Colon (tissue), 2 donors: ENCODE data around the gene UVRAG.

ENCODE experiments used
- FAIRE-seq: peaks from 2 replicates; lab custom pipeline; 2012; peaks lifted over from hg19 to GRCh38; lab: Jason Lieb, UNC
- donor health status: control.
- donor health status: control.

UVRAG gene

DNA sequence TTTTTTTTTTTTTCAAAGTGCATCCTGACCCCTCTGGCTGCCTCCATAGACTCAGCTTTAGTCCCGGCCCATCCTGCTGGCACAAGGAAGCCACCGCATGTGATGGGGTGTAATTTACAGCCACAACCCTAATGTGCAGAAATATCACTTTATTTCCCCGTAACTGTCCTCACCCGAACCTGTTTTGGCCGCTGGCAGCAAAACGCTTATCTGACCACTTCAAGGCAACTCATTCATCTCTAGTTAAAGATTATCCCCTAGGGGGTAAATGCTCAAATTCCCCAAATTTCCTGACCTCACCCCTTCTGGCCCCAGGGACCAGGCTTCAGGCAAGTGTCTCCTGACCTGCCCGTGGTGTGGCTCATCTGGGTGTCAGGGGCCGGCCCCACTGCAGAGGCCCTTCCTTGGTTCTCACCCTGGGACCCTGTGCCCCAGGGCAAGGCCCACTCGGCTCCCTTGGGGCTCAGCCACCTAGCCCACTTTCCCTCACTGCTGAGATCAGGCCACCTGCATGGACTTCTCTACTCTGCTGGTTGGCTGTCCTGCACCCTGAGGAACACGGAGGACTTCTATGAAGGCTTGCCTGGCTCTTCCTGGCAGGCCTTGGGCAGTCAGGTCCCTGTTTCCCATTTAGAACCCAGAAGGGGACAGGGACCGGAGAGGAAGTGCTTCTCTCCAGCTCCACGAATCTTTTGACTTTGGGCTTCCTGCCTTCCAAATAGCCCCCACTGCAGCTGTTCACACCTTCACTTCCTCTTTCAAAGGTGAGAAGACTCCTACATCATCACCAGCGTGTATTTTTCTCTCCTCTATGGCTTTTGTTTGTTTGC lies 337.9 kb downstream of the UVRAG start:
- FAIRE-seq = no peak

DNA sequence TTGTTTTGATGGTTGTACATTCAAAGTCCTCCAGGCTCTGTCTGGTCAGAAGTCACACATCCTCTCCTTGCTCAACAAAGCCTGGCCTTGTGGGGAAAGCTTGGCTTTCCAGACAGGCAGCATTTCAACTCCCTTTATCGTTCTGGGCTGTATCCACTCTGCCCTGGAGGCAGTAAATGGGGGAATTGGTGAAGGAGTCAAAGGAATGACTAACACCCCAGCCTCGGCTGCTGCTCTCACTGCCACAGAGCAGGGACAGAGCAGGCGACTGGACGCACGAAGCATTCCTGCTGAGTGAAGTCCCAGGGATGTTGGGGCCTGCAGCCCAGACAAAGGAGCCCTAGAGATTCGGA lies 338.5 kb downstream of the UVRAG start:
- FAIRE-seq = no peak

DNA sequence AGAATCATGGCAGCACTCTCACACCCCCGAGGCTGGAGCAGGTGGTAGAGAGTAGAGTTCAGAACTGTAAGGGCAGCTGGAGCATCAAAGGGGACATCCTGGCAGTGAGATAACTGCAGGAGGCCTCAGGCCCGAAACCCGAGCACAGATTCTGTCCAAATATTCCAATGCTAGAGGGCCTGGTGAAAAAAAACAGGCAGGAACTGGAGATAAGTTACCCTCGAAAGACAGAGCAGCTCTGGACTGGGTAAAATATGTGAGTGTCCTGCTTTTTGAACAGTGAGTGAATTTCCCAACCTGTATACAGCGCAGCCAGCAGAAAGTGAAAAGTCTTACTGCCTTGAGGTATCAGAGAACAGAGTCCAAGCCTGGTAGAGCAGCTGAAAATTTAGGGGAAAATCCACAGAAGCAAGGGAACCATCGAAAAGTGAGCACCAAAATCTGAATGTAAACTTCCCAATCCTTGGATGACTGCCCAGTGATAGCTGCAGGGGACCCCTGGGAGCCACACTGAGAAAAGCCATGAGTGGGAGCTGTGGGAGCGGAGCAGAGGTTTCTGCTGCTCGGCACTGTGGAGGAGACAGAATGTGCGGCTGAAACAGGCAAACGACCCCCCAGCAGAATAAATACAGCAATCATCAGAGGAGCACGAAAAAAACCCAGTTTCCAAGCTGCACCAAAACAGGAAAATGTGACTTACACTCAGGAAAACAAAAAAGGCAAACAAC lies 340.7 kb downstream of the UVRAG start:
- no peak for FAIRE-seq

DNA sequence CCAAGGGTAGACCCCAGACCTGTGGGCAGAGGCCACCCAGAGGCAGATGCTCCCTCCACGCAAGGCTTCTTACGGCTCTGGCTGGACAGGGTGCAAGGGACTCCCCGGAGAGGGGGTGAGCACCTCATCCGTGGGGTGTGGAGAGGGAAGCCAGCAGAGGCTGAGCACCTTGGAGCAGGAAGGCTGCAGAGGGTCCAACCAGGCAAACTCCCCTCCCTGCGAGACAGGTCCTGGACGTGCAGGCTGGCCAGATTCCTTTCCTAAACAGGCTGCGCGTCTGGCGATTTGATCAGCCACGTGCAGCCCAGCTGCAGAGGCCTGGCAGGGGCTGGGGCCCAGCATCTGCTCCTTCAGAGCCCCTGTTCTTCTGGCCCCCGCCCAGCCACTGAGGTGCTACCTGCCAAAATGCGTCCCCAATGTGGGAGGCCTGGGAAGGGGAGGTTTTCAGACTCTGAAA lies 342.0 kb downstream of the UVRAG start:
- no peak for FAIRE-seq

DNA sequence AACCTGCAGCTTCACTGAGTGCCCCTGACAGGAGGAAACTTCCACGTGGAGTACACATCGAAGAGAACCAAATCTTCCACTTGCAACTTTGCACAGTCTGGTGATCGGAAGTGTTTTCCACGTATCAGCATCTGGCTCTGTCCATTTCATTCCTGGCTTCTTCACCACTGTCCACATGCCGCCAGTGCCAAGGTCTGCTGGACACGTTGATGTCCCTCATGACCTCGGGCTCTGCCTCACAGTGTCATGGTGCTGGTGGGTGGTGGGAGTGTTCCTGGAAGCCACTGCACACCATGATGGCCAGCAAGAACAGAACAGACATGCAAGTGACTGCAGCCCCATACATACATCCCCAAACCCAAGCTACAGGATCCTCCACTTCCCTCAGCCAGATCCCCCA lies 342.9 kb downstream of the UVRAG start:
- no peak for FAIRE-seq

DNA sequence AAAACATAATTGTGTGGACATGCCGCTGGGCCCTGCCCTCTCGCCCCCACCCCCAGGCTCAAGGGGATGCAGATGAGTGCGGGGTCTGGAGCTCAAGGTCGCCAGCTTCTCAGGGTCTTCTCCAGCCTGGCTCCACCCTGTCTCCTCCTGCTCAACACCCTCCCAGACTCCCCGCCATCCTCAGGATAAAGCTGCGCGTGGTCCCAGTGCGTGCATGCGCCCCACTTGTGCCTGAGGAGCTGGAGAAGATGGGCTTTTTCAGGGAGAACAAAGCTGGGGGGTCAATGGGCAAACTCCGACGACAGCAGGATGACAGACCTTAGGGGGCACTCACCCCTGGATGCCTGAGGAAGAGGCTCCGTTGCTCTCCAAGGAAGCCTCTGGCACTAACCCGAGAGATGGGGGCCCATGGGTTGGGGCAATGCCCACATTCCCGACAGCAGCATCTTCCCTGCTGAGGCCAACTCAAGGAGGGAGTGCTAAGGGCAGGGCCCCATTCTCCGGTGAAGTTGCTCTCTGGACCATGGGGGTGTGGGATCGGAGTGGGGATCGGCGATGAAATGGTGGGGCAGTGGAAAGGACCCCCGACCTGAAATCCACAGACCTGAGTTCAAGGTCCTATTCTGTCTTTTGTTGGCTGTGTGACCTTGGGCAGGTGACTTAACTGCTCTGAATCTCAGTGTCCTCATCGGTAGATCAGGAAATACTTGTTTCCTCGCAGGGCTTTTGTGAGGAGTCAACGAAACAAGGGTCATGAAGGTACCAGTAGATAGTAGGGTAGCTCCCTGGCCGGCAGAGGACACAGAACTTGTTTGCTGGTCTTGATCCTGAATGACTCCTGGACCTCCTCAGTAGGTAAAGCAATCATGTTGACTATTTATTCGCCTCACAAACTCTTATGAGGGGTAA lies 343.6 kb downstream of the UVRAG start:
- FAIRE-seq = no peak

DNA sequence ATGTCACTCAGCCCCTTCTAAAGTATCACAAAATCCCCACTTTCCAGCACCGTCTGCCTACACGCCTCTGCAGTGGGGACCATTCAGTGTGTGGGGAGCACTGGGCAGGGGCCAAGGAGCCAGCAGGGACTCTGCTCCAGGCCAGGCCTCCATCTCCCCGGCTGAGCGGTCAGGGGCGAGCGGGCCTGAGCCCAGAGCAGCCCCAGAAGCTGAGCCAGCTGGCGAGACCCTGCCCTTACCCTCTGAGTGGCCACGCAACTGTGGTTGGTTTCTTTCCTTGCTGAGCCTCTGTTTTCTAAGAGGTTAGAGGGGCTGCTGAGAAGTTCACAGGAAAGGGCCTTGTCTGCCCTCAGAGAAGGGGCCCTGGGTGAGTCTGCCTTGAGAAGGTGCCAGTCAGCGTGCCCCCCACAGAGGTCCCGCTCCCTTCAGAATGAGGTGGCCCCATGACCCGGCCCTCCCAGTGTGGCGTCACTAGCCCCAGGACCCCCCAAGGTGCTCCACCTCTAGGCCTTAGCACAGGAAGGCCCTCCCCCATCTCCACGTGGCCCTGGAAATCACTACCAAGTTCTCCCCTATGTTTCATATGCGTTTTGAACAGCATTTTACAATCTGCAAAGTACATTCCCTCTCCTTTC lies 344.4 kb downstream of the UVRAG start:
- no peak for FAIRE-seq

DNA sequence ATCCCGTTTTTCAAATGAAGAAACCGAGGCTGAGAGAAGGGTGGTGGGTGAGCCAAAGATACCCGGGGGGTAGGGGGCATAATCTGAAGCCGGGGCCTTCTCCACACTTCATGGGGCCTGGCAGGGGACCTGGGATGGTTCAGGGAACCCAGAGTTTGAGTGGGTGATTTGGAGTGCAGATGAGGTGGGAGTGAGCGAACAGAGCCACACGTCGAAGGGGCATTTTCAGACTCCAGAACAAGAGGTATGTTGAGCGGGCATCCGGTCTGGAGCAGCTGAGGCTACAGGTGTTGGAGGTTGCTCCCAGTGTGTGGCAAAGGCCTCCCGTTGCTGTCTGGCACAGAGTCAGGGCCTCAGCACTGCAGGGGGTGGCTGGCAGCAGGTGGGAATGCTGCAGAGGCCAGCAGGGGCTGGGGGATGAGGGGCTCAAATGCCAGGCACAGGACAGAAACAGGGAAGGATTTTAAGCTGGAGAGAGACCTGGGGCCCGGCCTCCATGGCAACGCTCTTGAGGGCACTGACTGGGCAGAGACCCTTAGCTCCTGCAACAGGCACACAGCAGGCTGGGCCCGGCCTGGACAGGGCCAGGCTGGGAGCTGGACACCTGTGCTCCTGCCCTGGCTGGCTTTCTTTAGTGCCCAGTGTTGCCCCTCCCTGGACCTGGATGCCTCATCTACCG lies 345.1 kb downstream of the UVRAG start:
- FAIRE-seq = no peak

DNA sequence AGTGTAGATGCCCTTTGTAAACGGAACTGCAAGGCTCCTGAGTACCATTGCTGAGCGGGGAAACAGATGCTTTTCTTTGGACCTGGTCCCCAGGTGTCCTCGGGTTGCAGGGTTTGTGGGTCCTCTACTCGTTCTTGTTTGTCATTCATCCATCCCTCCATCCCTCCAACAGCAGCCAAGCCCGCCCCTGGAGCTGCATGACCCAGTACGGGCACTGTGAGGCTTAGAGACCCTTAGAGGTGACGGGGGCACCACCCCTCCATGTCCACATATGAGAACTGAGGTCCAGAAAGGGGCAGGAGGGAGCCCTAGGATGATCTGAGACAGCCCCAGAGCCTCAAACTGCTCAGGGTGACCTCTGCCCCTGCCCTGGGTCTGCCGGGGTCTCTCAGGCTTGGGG lies 345.8 kb downstream of the UVRAG start:
- FAIRE-seq = no peak

DNA sequence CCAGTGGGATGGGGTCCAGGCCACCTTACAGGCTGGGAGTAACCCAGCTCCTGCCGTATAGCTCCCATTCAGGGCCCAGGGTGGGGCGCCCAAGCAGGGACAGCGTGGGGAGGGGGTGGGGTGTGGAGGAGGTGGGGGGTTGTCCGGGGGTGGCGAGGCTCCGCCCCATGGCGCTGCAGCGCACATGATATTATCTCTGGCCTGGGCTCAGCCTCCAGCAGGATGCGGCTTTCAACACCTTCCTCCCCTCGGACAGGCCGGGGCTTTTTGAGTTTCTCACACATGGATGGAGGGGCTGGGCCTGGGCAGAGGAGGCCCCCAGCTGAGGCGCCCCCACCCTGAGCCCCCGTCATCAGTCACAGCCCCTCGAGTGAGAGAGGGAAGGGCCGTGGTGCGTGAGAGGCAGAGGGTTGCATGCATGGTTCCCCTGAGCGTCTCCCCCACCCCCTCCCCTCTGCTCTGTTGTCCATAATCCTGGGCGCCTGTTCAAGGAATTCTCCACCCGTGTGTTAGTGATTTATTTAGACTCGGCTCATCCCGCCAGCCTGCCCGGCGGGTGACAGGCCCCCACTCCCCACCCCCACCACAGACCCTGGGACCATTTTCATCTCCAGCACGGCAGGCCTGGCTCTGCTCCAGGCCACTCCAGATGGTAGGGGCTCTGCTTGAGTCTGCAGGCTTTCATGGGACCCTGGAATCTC lies 346.4 kb downstream of the UVRAG start:
- FAIRE-seq = no peak

DNA sequence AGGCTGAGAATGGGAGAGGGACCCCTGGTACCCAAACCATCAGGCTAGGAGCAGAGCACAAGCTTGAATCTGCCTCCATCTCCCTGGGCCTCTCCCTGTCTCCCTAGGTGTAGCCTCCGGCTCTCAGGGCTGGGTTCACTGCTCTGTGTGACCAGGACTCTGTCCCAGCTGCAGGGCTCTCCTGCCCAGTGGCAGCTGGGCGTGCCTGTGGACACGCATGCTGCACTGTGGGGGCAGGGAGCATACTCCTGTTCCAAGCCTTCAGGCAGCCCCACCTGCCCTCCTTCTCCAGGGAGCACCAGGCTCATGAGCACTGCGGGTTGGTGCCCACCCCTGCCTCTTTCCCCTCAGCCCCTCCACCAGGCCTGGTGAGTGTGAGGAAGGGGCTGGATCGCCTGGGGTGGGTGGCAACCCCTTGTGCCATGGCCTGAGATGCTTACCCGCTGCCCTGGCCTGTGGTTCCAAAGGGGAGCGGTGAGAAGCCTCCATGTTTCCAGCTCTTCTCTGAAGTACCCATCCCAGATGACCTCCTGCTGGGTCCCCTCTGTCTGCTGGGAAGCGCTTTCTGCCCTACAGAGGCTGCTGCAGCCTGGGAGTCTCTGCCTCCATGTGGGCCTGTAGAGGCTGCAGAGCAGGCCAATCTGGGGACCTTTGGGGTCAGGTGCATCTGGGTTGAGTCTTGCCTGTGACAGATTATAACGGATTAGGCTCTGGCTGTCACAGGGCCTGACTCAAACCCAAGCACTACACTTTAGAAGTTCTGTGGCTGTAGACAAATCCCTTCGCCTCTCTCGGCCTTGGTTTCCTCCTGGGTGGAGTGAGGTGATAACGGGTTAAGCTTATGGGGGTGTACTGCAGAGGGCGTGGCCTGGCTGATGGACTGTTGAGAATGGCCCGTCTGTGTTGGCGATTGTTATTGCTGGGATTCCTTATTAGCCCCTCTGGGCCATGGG lies 347.6 kb downstream of the UVRAG start:
- no peak for FAIRE-seq

DNA sequence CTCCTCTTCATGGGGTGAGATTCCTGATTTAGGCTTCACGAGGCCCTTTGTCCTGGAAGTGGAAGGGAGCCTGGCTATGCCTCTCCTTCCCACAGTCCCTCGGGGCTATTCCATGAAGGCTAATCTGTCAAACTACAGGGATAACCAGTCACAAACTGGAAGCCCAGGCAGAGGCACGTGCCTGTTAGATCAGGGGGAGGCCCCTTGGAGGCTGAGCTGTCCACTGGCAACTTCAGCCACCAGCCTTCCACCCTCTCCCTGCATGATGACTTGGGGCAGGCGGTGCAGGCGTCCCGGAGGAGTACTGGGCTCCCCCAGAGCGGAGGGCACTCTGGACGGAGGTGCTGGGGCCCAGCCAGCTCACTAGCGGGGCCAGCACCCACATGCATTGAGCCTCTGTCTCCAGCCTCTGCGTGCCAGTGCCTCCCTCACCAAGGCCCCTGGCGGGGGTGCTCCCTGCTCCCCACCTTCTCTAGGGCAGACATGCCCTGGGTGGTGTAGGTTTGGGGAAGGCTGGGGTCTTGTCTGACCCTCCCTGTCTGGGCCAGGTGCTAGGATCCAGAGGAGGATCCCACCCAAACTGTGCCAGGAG lies 348.4 kb downstream of the UVRAG start:
- FAIRE-seq = no peak

DNA sequence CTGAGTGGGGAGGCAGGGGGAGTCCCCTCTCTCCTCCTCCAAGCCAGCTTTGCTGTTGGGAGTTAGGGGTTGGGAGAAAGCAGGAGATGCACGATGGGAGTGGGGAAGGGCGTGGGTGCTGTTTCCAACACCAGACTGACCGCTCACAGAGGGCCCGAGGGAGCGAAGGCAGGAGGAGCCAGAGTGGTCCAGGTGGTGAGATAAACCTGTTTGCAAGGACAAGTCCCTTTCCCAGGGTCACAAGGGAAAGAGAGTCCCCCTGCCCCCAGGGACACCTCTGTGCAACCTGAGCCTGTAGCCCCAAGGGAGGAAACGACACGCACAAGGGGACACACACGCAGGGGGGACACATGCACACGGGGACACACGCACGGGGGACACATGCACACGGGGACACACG lies 349.1 kb downstream of the UVRAG start:
- no peak for FAIRE-seq

DNA sequence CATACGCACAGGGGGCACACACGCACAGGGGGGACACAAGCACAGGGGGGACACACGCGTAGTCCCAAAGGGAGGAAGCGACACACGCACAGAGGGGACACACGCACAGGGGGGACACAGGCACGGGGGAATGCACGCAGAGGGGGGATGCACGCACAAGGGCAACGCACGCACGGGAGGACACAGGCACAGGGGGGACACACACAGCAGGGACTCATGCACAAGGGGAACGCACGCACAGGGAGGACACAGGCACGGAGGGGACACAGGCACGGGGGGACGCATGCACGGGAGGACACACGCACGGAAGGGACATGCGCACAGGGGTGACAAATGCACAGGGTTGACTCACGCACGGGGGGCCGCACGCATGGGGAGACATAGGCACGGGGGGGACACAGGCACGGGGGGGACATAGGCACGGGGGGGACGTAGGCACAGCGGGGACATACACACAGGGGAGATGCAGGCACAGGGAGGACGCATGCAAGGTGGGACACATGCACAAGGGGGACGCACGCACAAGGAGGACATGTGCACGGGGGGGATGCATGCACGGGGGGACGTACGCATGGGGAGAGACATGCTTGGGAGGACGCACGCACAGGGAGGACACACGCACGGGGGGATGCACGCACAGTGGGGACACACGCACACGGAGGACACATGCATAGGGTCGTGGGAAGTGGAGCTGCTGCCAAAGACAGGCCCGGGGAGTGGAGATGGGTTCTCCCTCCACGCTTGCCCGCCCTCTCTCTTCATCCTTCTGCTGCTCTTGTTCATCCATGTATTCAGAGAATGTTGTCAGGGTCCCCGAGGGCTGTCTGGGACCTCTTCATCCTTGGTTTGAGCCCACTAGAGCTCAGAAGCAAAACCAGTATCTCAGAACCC lies 350.1 kb downstream of the UVRAG start:
- no peak for FAIRE-seq

DNA sequence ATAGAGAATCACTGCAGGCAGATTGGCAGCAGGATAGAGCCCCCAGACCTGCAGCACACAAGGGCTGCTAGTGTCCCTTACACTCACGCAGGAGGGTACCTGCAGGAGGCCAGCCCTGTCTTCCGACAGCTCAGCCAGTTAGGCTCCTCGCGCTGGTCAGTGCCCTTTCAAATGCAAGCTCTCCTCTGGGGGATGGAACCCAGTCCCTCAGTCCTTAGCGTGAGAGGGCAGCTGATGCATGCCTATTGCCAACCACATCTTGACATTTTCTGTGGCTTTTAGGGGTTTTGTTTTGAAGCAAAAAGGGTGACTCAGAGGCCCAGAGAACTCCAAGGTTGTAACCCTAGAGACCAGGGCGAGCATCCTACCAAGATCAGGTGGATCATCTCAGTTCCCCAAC lies 351.3 kb downstream of the UVRAG start:
- no peak for FAIRE-seq

DNA sequence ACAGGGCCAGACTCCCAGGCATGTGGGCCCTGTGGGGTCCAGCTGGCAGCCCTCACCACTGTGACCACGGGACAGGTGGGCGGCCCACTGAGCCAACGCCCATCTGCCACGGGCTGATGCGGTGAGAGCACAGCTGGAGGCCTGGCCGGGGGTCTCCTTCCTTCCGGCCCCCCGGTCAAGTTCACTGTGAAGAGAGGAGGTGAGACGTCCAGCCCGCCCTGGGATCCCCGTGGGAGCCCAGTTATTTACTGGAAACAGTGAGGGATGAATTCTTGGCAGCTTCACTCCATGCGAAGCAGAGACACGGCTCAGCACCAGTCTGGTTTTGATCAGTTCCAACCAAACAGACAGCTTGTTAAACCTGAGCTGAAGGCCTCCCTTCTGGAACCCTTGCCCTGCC lies 352.6 kb downstream of the UVRAG start:
- FAIRE-seq = no peak

DNA sequence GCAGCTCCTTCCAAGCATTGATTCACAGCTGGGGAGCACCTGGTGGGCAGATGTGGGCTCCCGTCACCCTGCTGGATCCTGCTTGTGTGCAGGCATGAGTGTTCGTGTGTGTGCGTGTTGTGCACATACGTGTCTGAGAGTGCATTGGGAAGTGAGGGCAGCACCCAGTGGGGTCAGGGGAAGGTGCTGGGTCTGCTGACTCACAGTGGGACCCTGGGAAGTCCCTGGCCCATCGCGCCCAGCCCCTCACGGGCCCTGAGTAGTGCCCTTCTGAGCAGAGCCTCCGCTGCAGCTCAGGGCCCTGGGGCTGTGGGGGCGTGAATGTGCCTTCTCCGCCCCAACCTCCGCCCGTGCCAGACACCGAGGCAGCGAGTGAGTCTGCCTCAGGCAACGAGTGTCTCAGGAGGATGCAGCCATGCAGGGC lies 354.5 kb downstream of the UVRAG start:
- no peak for FAIRE-seq

DNA sequence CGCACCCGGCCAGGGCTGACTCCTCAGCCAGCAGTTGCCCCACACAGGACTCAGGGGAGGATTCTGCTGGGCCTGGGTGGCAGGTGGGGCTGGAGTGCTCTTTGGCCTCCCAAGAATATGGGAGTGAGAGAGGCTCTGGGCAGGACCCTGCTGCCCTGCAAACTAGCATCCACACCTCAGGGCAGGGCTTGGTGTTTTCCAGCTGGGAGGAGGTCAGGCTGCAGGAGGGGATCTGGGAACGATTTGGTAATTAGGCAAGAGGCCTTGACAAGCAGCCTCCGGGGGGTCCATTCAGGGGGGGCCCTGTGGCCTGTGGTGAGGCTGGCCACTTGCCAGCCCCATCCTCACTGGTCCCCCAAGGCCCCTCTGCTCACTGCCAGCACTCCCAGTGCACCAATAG lies 355.5 kb downstream of the UVRAG start:
- FAIRE-seq = no peak
